ENCODE data around the gene MRPL45.
"Not testable (repeated sequence)": the region's sequence is repeated elsewhere in the genome, so short reads cannot be mapped to it uniquely, and the experiment has no call there.

Gene MRPL45

GRCh38 chr17:38296834-38297517 is at the start of gene MRPL45:
Gene MRPL45 (plus strand): TSS chr17:38297168. CDS start chr17:38297184, 16 bp downstream.
- not testable (repeated sequence) for H3K36me3 ChIP-seq (ENCODE audit: control insufficient read depth, insufficient read depth, low read length); H3K9me3 ChIP-seq (ENCODE audit: control insufficient read depth, low read length); H3K4me1 ChIP-seq (ENCODE audit: control insufficient read depth, insufficient read depth, low read length); H3K27me3 ChIP-seq (ENCODE audit: control insufficient read depth, insufficient read depth, low read length)
- Histone ChIP-seq H3K9ac (ENCODE audit: low read length) (peak within 1 kb of the TSS; percentile 70), H3K4me3 (ENCODE audit: low read length) (peak within 1 kb of the TSS; percentile 60)

- H3K27me3 ChIP-seq (ENCODE audit: control insufficient read depth, insufficient read depth, low read length); H3K9ac ChIP-seq (ENCODE audit: low read length); H3K36me3 ChIP-seq (ENCODE audit: control insufficient read depth, insufficient read depth, low read length); H3K9me3 ChIP-seq (ENCODE audit: control insufficient read depth, low read length); H3K4me1 ChIP-seq (ENCODE audit: control insufficient read depth, insufficient read depth, low read length); H3K4me3 ChIP-seq (ENCODE audit: low read length): not testable (repeated sequence)
Measured at GRCh38 chr17:38253191-38253590, 43.8 kb upstream of the MRPL45 start.

GRCh38 chr17:38254357-38254756 is 42.6 kb upstream of the MRPL45 start:
- H3K27me3 ChIP-seq (ENCODE audit: control insufficient read depth, insufficient read depth, low read length); H3K4me1 ChIP-seq (ENCODE audit: control insufficient read depth, insufficient read depth, low read length); H3K9ac ChIP-seq (ENCODE audit: low read length); H3K36me3 ChIP-seq (ENCODE audit: control insufficient read depth, insufficient read depth, low read length); H3K4me3 ChIP-seq (ENCODE audit: low read length); H3K9me3 ChIP-seq (ENCODE audit: control insufficient read depth, low read length): not testable (repeated sequence)

- not testable (repeated sequence) for H3K4me3 ChIP-seq (ENCODE audit: low read length); H3K27me3 ChIP-seq (ENCODE audit: control insufficient read depth, insufficient read depth, low read length)
- H3K9ac ChIP-seq (ENCODE audit: low read length): peak overlapping the region; percentile 39
Measured at GRCh38 chr17:38257013-38257621, 39.9 kb upstream of the MRPL45 start.

GRCh38 chr17:38265974-38266506 is 30.9 kb upstream of the MRPL45 start:
- H3K9ac ChIP-seq (ENCODE audit: low read length); H3K27me3 ChIP-seq (ENCODE audit: control insufficient read depth, insufficient read depth, low read length); H3K4me3 ChIP-seq (ENCODE audit: low read length); H3K36me3 ChIP-seq (ENCODE audit: control insufficient read depth, insufficient read depth, low read length); H3K9me3 ChIP-seq (ENCODE audit: control insufficient read depth, low read length); H3K4me1 ChIP-seq (ENCODE audit: control insufficient read depth, insufficient read depth, low read length): not testable (repeated sequence)

More at GRCh38 chr17:38257013-38257621, 39.9 kb upstream of the MRPL45 start:
- H3K9me3 ChIP-seq (ENCODE audit: control insufficient read depth, low read length); H3K36me3 ChIP-seq (ENCODE audit: control insufficient read depth, insufficient read depth, low read length); H3K4me1 ChIP-seq (ENCODE audit: control insufficient read depth, insufficient read depth, low read length): not testable (repeated sequence)

- H3K4me1 ChIP-seq (ENCODE audit: control insufficient read depth, insufficient read depth, low read length); H3K27me3 ChIP-seq (ENCODE audit: control insufficient read depth, insufficient read depth, low read length); H3K36me3 ChIP-seq (ENCODE audit: control insufficient read depth, insufficient read depth, low read length); H3K4me3 ChIP-seq (ENCODE audit: low read length); H3K9ac ChIP-seq (ENCODE audit: low read length); H3K9me3 ChIP-seq (ENCODE audit: control insufficient read depth, low read length): not testable (repeated sequence)
Measured at GRCh38 chr17:38266571-38266970, 30.4 kb upstream of the MRPL45 start.

DNA sequence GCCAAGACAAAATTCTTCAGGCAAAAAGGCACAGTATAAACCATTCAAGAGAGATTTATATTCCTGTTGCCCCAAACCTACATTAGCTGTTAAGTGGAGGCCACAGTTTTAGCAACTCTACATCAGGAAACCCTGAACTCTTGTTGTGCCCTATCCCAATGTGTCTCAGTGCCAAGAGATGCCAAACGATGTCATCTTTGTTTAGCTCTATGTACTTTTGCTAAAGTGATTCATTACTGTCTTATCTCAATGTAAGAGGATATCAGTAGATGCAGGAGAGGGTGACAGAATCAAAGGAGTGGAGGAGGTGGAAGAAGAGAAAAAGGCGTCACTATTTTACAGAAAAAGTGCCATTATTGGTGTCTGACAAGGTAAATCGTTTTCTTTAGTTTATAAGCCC is 28.8 kb upstream of the MRPL45 start:
- H3K9me3 ChIP-seq (ENCODE audit: control insufficient read depth, low read length); H3K4me1 ChIP-seq (ENCODE audit: control insufficient read depth, insufficient read depth, low read length); H3K36me3 ChIP-seq (ENCODE audit: control insufficient read depth, insufficient read depth, low read length); H3K4me3 ChIP-seq (ENCODE audit: low read length); H3K27me3 ChIP-seq (ENCODE audit: control insufficient read depth, insufficient read depth, low read length); H3K9ac ChIP-seq (ENCODE audit: low read length): not testable (repeated sequence)

GRCh38 chr17:38269045-38269444 is 27.9 kb upstream of the MRPL45 start:
- H3K27me3 ChIP-seq (ENCODE audit: control insufficient read depth, insufficient read depth, low read length); H3K36me3 ChIP-seq (ENCODE audit: control insufficient read depth, insufficient read depth, low read length); H3K4me3 ChIP-seq (ENCODE audit: low read length); H3K9ac ChIP-seq (ENCODE audit: low read length); H3K4me1 ChIP-seq (ENCODE audit: control insufficient read depth, insufficient read depth, low read length); H3K9me3 ChIP-seq (ENCODE audit: control insufficient read depth, low read length): not testable (repeated sequence)

GRCh38 chr17:38269552-38269951 is 27.4 kb upstream of the MRPL45 start:
- not testable (repeated sequence) for H3K4me3 ChIP-seq (ENCODE audit: low read length)

DNA sequence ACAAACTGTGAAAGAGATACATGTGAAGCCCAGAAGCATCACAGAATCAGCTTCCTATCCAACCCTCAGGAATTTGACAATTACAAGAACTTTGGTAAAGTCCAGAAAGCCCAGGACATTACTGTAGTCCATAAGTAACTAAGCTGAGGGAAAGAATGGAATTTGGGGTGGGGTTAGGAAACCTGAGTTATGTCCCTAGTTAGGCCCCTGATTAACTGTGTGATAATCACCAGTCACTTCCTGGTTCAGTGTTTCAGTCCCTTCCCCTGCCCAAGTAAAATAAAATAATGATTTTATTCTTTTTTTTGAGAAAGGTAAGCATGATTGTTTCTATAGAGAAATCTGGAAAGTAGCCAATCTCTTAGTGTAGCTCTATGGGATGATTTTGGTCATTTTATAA is 11.0 kb upstream of the MRPL45 start:
- not testable (repeated sequence) for H3K36me3 ChIP-seq (ENCODE audit: control insufficient read depth, insufficient read depth, low read length)

More at GRCh38 chr17:38269552-38269951, 27.4 kb upstream of the MRPL45 start:
- H3K4me1 ChIP-seq (ENCODE audit: control insufficient read depth, insufficient read depth, low read length); H3K36me3 ChIP-seq (ENCODE audit: control insufficient read depth, insufficient read depth, low read length); H3K27me3 ChIP-seq (ENCODE audit: control insufficient read depth, insufficient read depth, low read length); H3K9ac ChIP-seq (ENCODE audit: low read length); H3K9me3 ChIP-seq (ENCODE audit: control insufficient read depth, low read length): not testable (repeated sequence)

DNA sequence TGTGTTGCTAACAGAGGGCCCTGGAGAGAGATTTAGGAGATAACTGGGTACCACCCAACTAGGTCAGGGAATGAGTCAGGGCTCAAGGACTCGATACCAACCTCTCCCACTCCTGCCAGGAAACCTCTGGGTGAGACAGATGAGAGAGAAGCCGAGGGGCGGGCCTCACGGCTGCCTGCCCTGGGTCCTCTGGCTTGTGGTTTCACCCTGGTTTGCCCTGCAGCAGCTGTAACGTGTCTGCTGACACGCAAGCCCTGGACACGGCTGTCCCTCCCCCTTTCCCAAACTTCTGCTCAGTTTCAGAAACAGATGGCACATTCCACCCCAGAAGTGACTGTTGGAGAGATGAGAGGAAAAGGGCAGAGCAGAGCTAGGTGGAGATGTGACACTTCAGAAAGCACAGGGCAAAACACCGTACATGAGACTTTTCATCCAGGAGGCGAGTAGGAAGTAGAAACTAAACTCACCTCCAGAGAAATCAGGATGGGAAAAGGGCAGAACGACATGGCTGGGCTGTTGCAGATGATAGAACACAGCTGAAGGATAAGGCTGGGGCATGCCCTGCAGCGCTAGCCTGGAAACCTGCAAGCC is 10.4 kb upstream of the MRPL45 start:
- H3K9ac ChIP-seq (ENCODE audit: low read length): not testable (repeated sequence)

More for the DNA sequence above, 11.0 kb upstream of the MRPL45 start:
- not testable (repeated sequence) for H3K9ac ChIP-seq (ENCODE audit: low read length); H3K4me3 ChIP-seq (ENCODE audit: low read length); H3K9me3 ChIP-seq (ENCODE audit: control insufficient read depth, low read length); H3K27me3 ChIP-seq (ENCODE audit: control insufficient read depth, insufficient read depth, low read length); H3K4me1 ChIP-seq (ENCODE audit: control insufficient read depth, insufficient read depth, low read length)

GRCh38 chr17:38288217-38288827 is 8.6 kb upstream of the MRPL45 start:
- H3K9ac ChIP-seq (ENCODE audit: low read length); H3K4me1 ChIP-seq (ENCODE audit: control insufficient read depth, insufficient read depth, low read length); H3K36me3 ChIP-seq (ENCODE audit: control insufficient read depth, insufficient read depth, low read length); H3K27me3 ChIP-seq (ENCODE audit: control insufficient read depth, insufficient read depth, low read length); H3K4me3 ChIP-seq (ENCODE audit: low read length); H3K9me3 ChIP-seq (ENCODE audit: control insufficient read depth, low read length): not testable (repeated sequence)

More for the DNA sequence above, 10.4 kb upstream of the MRPL45 start:
- H3K4me3 ChIP-seq (ENCODE audit: low read length); H3K4me1 ChIP-seq (ENCODE audit: control insufficient read depth, insufficient read depth, low read length); H3K27me3 ChIP-seq (ENCODE audit: control insufficient read depth, insufficient read depth, low read length); H3K36me3 ChIP-seq (ENCODE audit: control insufficient read depth, insufficient read depth, low read length); H3K9me3 ChIP-seq (ENCODE audit: control insufficient read depth, low read length): not testable (repeated sequence)

All from mucosa of stomach (tissue), 1 donor.